HepG2 (cell line): ENCODE measurements around the gene TC2N. TPM values are rescaled to one million over a fixed set of nuclear protein-coding genes. Genes with fewer than 3 reads are reported as not detected.

Experiments used
- ATAC-seq: fragments of 200-7000 bp; cut with Tn5 transposase; 3 replicates; pipeline ENCODE4 v1.9.1; 2020; ENCODE audit warnings: mild to moderate bottlenecking, moderate library complexity
- BruUV-seq: library from RNA; stranded (reverse); fragments of 400-500 nt; replicated peaks from 2 replicates; lab custom pipeline; 2021; lab: Mats Ljungman, UMichigan
- CTCF ChIA-PET: fragments of 300-600 bp; formaldehyde crosslinking; extraction: SDS; loops from one replicate; lab custom pipeline; 2021; ENCODE audit warnings: low total read pairs, inconsistent platforms, low intra/inter-chr PET ratio; lab: Yijun Ruan, JAX
- POLR2A ChIA-PET: fragments of 350-600 bp; sonication (Branson Sonifier 250); formaldehyde crosslinking; loops from one replicate; lab custom pipeline; 2020; ENCODE audit warnings: antibody characterized with exemption, inconsistent platforms; lab: Yijun Ruan, JAX
- DNase-seq: peaks from one replicate; pipeline ENCODE4 v3.0.0-alpha.2; 2015; ENCODE audit warnings: low spot score
- FAIRE-seq: peaks from 3 replicates; lab custom pipeline; 2011; peaks lifted over from hg19 to GRCh38; lab: Jason Lieb, UNC
- H2AFZ ChIP-seq: one replicate; pipeline ENCODE4 v1.6.1; 2011; ENCODE audit warnings: low read length, inconsistent platforms
- H3K27ac ChIP-seq: fragments of 300-600 bp; 3 replicates; pipeline ENCODE4 v1.8.0; 2011; ENCODE audit warnings: mixed run types, mild to moderate bottlenecking, mixed read lengths, low read length, inconsistent platforms; ENCODE audit not compliant: insufficient read depth; ENCODE audit errors: extremely low read length
- H3K27me3 ChIP-seq, 2 experiments: fragments of 200-600 bp in 1 of 2; 2 replicates in 1 of 2; 3 replicates in 1 of 2; pipeline versions ENCODE4 v1.6.0 to v1.8.0; 2011; ENCODE audit warnings: low read length in 2 of 2, mild to moderate bottlenecking in 2 of 2, moderate library complexity in 2 of 2, inconsistent platforms in 1 of 2; ENCODE audit not compliant: insufficient read depth in 2 of 2, control insufficient read depth in 1 of 2
- H3K36me3 ChIP-seq, 2 experiments: fragments of 200-600 bp in 1 of 2; replicated peaks in 1 of 2; 2 replicates in 1 of 2; 3 replicates in 1 of 2; pipeline versions ENCODE4 v1.5.1 to v1.8.0; 2011; ENCODE audit warnings: low read length in 2 of 2, inconsistent platforms in 1 of 2; ENCODE audit not compliant: insufficient read depth in 2 of 2, control insufficient read depth in 1 of 2
- H3K4me1 ChIP-seq: 2 replicates; pipeline ENCODE4 v1.5.1; 2012; ENCODE audit warnings: low read length, inconsistent platforms; ENCODE audit not compliant: insufficient read depth
- H3K4me2 ChIP-seq: 2 replicates; pipeline ENCODE4 v1.6.0; 2011; ENCODE audit warnings: low read depth, low read length, inconsistent platforms
- H3K4me3 ChIP-seq, 3 experiments: fragments of 200-600 bp in 1 of 3; sonication (generic), shearing (Covaris generic) in 1 of 3; replicated peaks in 1 of 3; 2 replicates each; pipeline ENCODE4 v1.5.1; 2011 to 2016; ENCODE audit warnings: low read length in 3 of 3, inconsistent platforms in 2 of 3, low read depth in 2 of 3, mild to moderate bottlenecking in 2 of 3, control low read depth in 1 of 3, mixed read lengths in 1 of 3; ENCODE audit not compliant: insufficient read depth in 1 of 3
- H3K79me2 ChIP-seq: one replicate; pipeline ENCODE4 v1.6.1; 2011; ENCODE audit warnings: low read length, inconsistent platforms; ENCODE audit not compliant: insufficient read depth
- H3K9ac ChIP-seq: 2 replicates; pipeline ENCODE4 v1.6.0; 2011; ENCODE audit warnings: mild to moderate bottlenecking, low read depth, low read length, inconsistent platforms; ENCODE audit not compliant: insufficient read depth
- H3K9me3 ChIP-seq: 2 replicates; pipeline ENCODE4 v1.5.1; 2012; ENCODE audit warnings: mild to moderate bottlenecking, low read length
- H4K20me1 ChIP-seq: 2 replicates; pipeline ENCODE4 v1.6.0; 2011; ENCODE audit warnings: inconsistent platforms, mild to moderate bottlenecking, low read length, moderate library complexity; ENCODE audit not compliant: insufficient read depth
- MAF1 ChIP-seq: sonication (generic); formaldehyde crosslinking; IDR thresholded peaks from 2 replicates; pipeline ENCODE4 v1.5.0; 2020; ENCODE audit warnings: missing genetic modification reagents, borderline replicate concordance
- ZFP62 ChIP-seq: sonication (generic); formaldehyde crosslinking; IDR thresholded peaks from 2 replicates; pipeline ENCODE4 v1.4.0; 2020; ENCODE audit warnings: missing genetic modification reagents
- ZNF678 ChIP-seq: sonication (generic); formaldehyde crosslinking; IDR thresholded peaks from 2 replicates; pipeline ENCODE4 v1.4.0; 2020; ENCODE audit warnings: mild to moderate bottlenecking, missing genetic modification reagents
- WGBS: methylation state at CpG from one replicate; pipeline ENCODE4 v1.1.6; 2017; ENCODE audit warnings: low lambda C conversion rate; 5-methylcytosine and 5-hydroxymethylcytosine counted together
- in situ Hi-C: cut with HindIII; loops from 2 replicates; pipeline ENCODE4 v1.10.0; 2017; ENCODE audit warnings: low pct_unique_long_range_greater_than_20kb; ENCODE audit not compliant: extremely low pct_ligation_motif_present
- intact Hi-C: fragments of 100-400 bp; cut with micrococcal nuclease; formaldehyde crosslinking; loops from one replicate; pipeline ENCODE4 v1.10.0; 2022; ENCODE audit not compliant: unreplicated experiment
- polyA plus RNA-seq, 8 experiments: library from polyadenylated mRNA; depleted of rRNA in 3 of 8; stranded (reverse) in 7 of 8; unstranded in 1 of 8; fragments of >200 nt; fragmentation: Illumina TruSeq in 4 of 8; extraction: Trizol in 4 of 8; gene quantifications; 2 replicates each; pipeline versions ENCODE4 v1.2.1 to v1.2.3, GENCODE V29; 2011 to 2016; ENCODE audit warnings: low read depth in 4 of 8, missing spikeins in 1 of 8, mixed read lengths in 1 of 8; ENCODE audit not compliant: insufficient read depth in 1 of 8
- total RNA-seq, 5 experiments: library from RNA; depleted of rRNA; stranded (reverse); fragments of >200 nt; fragmentation: Illumina TruSeq; extraction: Trizol; gene quantifications; 2 replicates each; pipeline ENCODE4 v1.2.3, GENCODE V29; 2016; ENCODE audit warnings: low read depth in 1 of 5
- TF ChIP-seq, protein P1 (sequence below): sonication (generic); formaldehyde crosslinking; IDR thresholded peaks from 2 replicates; pipeline ENCODE4 v1.5.0; 2020; ENCODE audit warnings: missing genetic modification reagents
- TF ChIP-seq, protein P2 (sequence below): sonication (generic); formaldehyde crosslinking; IDR thresholded peaks from 2 replicates; pipeline ENCODE4 v1.5.1; 2020; ENCODE audit warnings: mild to moderate bottlenecking, missing genetic modification reagents
- TF ChIP-seq, protein P3 (sequence below): sonication (generic); formaldehyde crosslinking; IDR thresholded peaks from 2 replicates; pipeline ENCODE4 v1.5.1; 2020; ENCODE audit warnings: missing genetic modification reagents, mild to moderate bottlenecking, borderline replicate concordance
- TF ChIP-seq, protein P4 (sequence below): IDR thresholded peaks from 2 replicates; pipeline ENCODE4 v1.6.1; 2016; ENCODE audit warnings: low read depth

Gene TC2N
- total and polyA plus RNA-seq, 2 of the 13 experiments (the other 11 are each of a cell fraction or from before 2014, with no cell fraction given) = 0.03 TPM; not detected in 1

DNA sequence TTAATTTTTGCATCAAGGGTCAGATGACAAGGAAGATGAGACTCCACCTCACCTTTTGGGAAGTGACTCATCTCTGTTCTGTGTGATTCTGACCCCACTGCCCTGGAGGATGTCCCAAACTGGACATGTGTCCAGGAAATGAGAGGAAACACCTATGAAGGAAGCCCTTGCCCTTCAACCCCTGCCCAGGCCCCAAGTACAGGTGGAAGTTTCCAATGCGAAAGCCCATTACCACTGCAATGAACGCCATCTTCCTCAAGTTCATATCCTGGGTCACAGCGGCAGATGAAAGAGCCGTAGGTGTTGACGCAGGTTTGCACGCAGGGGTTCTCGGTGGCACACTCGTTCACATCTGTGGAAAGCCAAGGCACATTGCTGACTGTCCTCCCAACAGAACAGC, 19.6 kb upstream of the TC2N start:
- Histone ChIP-seq H3K36me3 (no peaks in the 10 kb centered on the region), H3K27ac (no peak overlapping the region), H3K9ac (no peak overlapping the region), H2AFZ (no peak overlapping the region), H3K4me2 (no peak overlapping the region), H4K20me1 (no peaks in the 10 kb centered on the region), H3K27me3 (no peaks in the 10 kb centered on the region), H3K9me3 (no peaks in the 10 kb centered on the region), H3K79me2 (no peaks in the 10 kb centered on the region), H3K4me3 (no peak overlapping the region), H3K4me1 (no peaks in the 10 kb centered on the region; the same call in 1 of the 2 replicates)
- CTCF ChIA-PET = no interaction called here
- FAIRE-seq (no peak), DNase-seq (no peak), ATAC-seq (no peak)
- in situ Hi-C loops = no loop called here
- intact Hi-C loops = no loop called here
- no TSS peak for BruUV-seq
- TF ChIP-seq ZNF678 (CRISPR knock-in tag) (no peak), ZFP62 (CRISPR knock-in tag) (no peak)
- TF ChIP-seq, protein P1, sequence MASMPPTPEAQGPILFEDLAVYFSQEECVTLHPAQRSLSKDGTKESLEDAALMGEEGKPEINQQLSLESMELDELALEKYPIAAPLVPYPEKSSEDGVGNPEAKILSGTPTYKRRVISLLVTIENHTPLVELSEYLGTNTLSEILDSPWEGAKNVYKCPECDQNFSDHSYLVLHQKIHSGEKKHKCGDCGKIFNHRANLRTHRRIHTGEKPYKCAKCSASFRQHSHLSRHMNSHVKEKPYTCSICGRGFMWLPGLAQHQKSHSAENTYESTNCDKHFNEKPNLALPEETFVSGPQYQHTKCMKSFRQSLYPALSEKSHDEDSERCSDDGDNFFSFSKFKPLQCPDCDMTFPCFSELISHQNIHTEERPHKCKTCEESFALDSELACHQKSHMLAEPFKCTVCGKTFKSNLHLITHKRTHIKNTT (CRISPR knock-in tag) = no peak
- POLR2A ChIA-PET = no interaction called here
- 83% methylated on average over 5 of the region's 8 CpGs for WGBS

DNA sequence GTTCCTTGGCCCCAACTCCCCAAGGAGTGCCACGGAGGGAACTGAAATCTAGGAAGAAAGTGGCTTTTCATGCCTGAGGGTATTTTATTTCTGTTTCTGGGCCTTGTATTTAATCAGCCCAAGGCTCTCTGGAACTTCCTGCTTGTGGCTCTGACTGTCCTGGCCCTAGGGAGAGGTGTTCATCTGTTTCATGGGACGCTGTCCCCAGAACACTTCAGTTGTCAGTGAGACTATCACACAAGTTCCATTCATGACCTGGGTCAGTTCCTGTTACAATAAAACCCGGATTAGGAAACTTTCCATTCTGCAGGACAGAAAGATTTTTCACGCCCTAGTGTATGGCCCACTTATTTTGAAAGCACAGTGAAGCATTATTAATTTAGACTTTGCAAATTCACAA, 18.5 kb upstream of the TC2N start:
- Histone ChIP-seq H2AFZ (no peak overlapping the region), H3K9me3 (no peaks in the 10 kb centered on the region), H3K79me2 (no peaks in the 10 kb centered on the region), H3K4me3 (no peak overlapping the region), H3K9ac (no peak overlapping the region), H3K27ac (no peak overlapping the region), H4K20me1 (no peaks in the 10 kb centered on the region), H3K4me1 (no peaks in the 10 kb centered on the region; the same call in 1 of the 2 replicates), H3K4me2 (no peak overlapping the region), H3K36me3 (no peaks in the 10 kb centered on the region), H3K27me3 (no peaks in the 10 kb centered on the region)
- DNase-seq (no peak), FAIRE-seq (no peak), ATAC-seq (no peak)
- intact Hi-C loops = no loop called here
- no TSS peak for BruUV-seq
- POLR2A ChIA-PET = no interaction called here
- in situ Hi-C loops = no loop called here
- WGBS = 69% methylated on average over 3 of the region's 4 CpGs
- TF ChIP-seq, protein P2, sequence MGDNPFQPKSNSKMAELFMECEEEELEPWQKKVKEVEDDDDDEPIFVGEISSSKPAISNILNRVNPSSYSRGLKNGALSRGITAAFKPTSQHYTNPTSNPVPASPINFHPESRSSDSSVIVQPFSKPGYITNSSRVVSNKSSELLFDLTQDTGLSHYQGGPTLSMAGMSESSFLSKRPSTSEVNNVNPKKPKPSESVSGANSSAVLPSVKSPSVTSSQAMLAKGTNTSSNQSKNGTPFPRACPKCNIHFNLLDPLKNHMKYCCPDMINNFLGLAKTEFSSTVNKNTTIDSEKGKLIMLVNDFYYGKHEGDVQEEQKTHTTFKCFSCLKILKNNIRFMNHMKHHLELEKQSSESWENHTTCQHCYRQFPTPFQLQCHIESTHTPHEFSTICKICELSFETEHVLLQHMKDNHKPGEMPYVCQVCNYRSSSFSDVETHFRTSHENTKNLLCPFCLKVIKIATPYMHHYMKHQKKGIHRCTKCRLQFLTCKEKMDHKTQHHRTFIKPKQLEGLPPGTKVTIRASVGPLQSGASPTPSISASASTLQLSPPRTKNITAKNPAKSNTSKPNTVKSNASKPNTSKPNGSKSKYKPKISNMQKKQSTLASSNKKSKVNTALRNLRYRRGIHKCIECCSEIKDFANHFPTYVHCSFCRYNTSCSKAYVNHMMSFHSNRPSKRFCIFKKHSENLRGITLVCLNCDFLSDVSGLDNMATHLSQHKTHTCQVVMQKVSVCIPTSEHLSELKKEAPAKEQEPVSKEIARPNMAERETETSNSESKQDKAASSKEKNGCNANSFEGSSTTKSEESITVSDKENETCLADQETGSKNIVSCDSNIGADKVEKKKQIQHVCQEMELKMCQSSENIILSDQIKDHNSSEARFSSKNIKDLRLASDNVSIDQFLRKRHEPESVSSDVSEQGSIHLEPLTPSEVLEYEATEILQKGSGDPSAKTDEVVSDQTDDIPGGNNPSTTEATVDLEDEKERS (CRISPR knock-in tag) = no peak
- TF ChIP-seq, protein P3, sequence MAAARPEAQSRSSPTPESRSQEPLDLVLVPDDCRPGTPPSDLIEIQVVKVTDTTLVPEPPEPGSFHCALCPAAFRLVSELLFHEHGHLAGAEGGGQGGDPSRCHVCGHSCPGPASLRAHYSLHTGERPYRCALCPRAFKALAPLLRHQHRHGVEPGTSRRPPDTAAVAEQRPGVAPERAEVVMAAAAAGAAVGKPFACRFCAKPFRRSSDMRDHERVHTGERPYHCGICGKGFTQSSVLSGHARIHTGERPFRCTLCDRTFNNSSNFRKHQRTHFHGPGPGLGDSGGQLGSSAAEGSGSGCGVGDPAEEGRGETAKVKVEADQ (CRISPR knock-in tag) = no peak
- TF ChIP-seq, protein P4, sequence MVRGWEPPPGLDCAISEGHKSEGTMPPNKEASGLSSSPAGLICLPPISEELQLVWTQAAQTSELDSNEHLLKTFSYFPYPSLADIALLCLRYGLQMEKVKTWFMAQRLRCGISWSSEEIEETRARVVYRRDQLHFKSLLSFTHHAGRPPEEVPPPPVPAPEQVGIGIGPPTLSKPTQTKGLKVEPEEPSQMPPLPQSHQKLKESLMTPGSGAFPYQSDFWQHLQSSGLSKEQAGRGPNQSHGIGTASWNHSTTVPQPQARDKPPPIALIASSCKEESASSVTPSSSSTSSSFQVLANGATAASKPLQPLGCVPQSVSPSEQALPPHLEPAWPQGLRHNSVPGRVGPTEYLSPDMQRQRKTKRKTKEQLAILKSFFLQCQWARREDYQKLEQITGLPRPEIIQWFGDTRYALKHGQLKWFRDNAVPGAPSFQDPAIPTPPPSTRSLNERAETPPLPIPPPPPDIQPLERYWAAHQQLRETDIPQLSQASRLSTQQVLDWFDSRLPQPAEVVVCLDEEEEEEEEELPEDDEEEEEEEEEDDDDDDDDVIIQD (CRISPR knock-in tag) = no peak
- no peak for TF ChIP-seq MAF1 (CRISPR knock-in tag)
- CTCF ChIA-PET = no interaction called here
